Measurements from ENCODE around the gene CCDC92B.

Gene CCDC92B

GRCh38 chr17:2780256-2780655 is 30.8 kb upstream of the CCDC92B start:
- Histone ChIP-seq H3K36me3 (ENCODE audit: control insufficient read depth, low read length) (no peaks in the 10 kb centered on the region), H3K4me2 (ENCODE audit: low read length) (no peak overlapping the region), H3K4me3 (ENCODE audit: low read length) (no peak overlapping the region), H3K4me1 (ENCODE audit: control insufficient read depth, low read length) (no peaks in the 10 kb centered on the region), H4K20me1 (ENCODE audit: control insufficient read depth, insufficient read depth, low read depth, low read length) (no peaks in the 10 kb centered on the region), H3K9me2 (replicated peaks; ENCODE audit: control insufficient read depth, low read length) (no peaks in the 10 kb centered on the region), H3K9me3 (ENCODE audit: control insufficient read depth, insufficient read depth, low read length) (no peaks in the 10 kb centered on the region), H3K79me2 (ENCODE audit: control insufficient read depth, low read length) (no peaks in the 10 kb centered on the region), H3F3A (ENCODE audit: control insufficient read depth, insufficient read depth) (no peaks in the 10 kb centered on the region), H3K27me3 (ENCODE audit: control insufficient read depth, low read length) (no peaks in the 10 kb centered on the region; the same call in 1 of the 2 replicates), H3K27ac (ENCODE audit: low read depth, low read length) (no peak overlapping the region)
- no peak for TF ChIP-seq EZH2phosphoT487 (IDR thresholded peaks at IDR 0.05; ENCODE audit: borderline replicate concordance, low read length)
- TF ChIP-seq, protein P1, sequence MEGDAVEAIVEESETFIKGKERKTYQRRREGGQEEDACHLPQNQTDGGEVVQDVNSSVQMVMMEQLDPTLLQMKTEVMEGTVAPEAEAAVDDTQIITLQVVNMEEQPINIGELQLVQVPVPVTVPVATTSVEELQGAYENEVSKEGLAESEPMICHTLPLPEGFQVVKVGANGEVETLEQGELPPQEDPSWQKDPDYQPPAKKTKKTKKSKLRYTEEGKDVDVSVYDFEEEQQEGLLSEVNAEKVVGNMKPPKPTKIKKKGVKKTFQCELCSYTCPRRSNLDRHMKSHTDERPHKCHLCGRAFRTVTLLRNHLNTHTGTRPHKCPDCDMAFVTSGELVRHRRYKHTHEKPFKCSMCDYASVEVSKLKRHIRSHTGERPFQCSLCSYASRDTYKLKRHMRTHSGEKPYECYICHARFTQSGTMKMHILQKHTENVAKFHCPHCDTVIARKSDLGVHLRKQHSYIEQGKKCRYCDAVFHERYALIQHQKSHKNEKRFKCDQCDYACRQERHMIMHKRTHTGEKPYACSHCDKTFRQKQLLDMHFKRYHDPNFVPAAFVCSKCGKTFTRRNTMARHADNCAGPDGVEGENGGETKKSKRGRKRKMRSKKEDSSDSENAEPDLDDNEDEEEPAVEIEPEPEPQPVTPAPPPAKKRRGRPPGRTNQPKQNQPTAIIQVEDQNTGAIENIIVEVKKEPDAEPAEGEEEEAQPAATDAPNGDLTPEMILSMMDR (IDR thresholded peaks at IDR 0.05; ENCODE audit: low read depth, low read length, poor library complexity, severe bottlenecking): no peak

GRCh38 chr17:2779545-2779944 is 30.1 kb upstream of the CCDC92B start:
- H3K27ac ChIP-seq (ENCODE audit: low read depth, low read length): no peak overlapping the region
- TF ChIP-seq, protein P1 (IDR thresholded peaks at IDR 0.05; ENCODE audit: low read depth, low read length, poor library complexity, severe bottlenecking): no peak
- TF ChIP-seq EZH2phosphoT487 (IDR thresholded peaks at IDR 0.05; ENCODE audit: borderline replicate concordance, low read length): no peak
- H3K9me3 ChIP-seq (ENCODE audit: control insufficient read depth, insufficient read depth, low read length): no peaks in the 10 kb centered on the region
- H4K20me1 ChIP-seq (ENCODE audit: control insufficient read depth, insufficient read depth, low read depth, low read length): no peaks in the 10 kb centered on the region
- no peaks in the 10 kb centered on the region for H3F3A ChIP-seq (ENCODE audit: control insufficient read depth, insufficient read depth)
- H3K79me2 ChIP-seq (ENCODE audit: control insufficient read depth, low read length): no peaks in the 10 kb centered on the region
- no peaks in the 10 kb centered on the region; the same call in 1 of the 2 replicates for H3K27me3 ChIP-seq (ENCODE audit: control insufficient read depth, low read length)
- H3K4me3 ChIP-seq (ENCODE audit: low read length): no peak overlapping the region
- no peaks in the 10 kb centered on the region for H3K36me3 ChIP-seq (ENCODE audit: control insufficient read depth, low read length)
- H3K4me2 ChIP-seq (ENCODE audit: low read length): no peak overlapping the region
- H3K9me2 ChIP-seq (replicated peaks; ENCODE audit: control insufficient read depth, low read length): no peaks in the 10 kb centered on the region
- H3K4me1 ChIP-seq (ENCODE audit: control insufficient read depth, low read length): no peaks in the 10 kb centered on the region

DNA sequence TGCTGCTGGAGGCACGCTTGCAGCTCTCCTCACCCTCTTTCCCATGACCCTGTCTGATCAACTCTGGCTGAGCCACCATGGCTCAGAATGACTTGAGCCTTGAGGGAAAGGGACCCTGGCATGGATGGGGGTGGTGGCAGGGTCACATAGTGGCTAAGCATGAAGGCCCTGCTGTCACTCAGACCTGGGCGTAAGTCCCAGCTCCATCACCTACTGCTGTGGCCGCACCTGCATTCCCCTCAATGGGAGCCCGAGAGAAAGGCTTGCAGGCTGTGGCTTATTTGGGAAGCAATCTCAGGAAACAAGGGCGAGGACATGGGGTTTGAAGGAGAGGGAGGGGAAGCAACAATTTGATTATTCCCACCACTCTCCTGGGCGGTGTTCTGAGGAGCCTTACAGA is 29.0 kb upstream of the CCDC92B start:
- Histone ChIP-seq H3K9me2 (replicated peaks; ENCODE audit: control insufficient read depth, low read length) (no peaks in the 10 kb centered on the region), H3K4me1 (ENCODE audit: control insufficient read depth, low read length) (no peaks in the 10 kb centered on the region), H3K9me3 (ENCODE audit: control insufficient read depth, insufficient read depth, low read length) (no peaks in the 10 kb centered on the region), H4K20me1 (ENCODE audit: control insufficient read depth, insufficient read depth, low read depth, low read length) (no peaks in the 10 kb centered on the region), H3K79me2 (ENCODE audit: control insufficient read depth, low read length) (no peaks in the 10 kb centered on the region), H3K27ac (ENCODE audit: low read depth, low read length) (no peak overlapping the region), H3F3A (ENCODE audit: control insufficient read depth, insufficient read depth) (no peaks in the 10 kb centered on the region), H3K27me3 (ENCODE audit: control insufficient read depth, low read length) (no peaks in the 10 kb centered on the region; the same call in 1 of the 2 replicates), H3K4me2 (ENCODE audit: low read length) (no peak overlapping the region), H3K36me3 (ENCODE audit: control insufficient read depth, low read length) (no peaks in the 10 kb centered on the region), H3K4me3 (ENCODE audit: low read length) (no peak overlapping the region)
- no peak for TF ChIP-seq EZH2phosphoT487 (IDR thresholded peaks at IDR 0.05; ENCODE audit: borderline replicate concordance, low read length)
- TF ChIP-seq, protein P1 (IDR thresholded peaks at IDR 0.05; ENCODE audit: low read depth, low read length, poor library complexity, severe bottlenecking): no peak

Measured in DOHH2 (cell line).